Epidermal melanocyte (primary cell): ENCODE results near the gene ZNF81.
"Not testable (repeated sequence)": the region's sequence is repeated elsewhere in the genome, so short reads cannot be mapped to it uniquely, and the experiment has no call there.

Experiments
- DNase-seq: peaks from one replicate; pipeline ENCODE4 v3.0.0; 2011; ENCODE audit warnings: low spot score; ENCODE audit not compliant: insufficient read length

Gene ZNF81

DNA sequence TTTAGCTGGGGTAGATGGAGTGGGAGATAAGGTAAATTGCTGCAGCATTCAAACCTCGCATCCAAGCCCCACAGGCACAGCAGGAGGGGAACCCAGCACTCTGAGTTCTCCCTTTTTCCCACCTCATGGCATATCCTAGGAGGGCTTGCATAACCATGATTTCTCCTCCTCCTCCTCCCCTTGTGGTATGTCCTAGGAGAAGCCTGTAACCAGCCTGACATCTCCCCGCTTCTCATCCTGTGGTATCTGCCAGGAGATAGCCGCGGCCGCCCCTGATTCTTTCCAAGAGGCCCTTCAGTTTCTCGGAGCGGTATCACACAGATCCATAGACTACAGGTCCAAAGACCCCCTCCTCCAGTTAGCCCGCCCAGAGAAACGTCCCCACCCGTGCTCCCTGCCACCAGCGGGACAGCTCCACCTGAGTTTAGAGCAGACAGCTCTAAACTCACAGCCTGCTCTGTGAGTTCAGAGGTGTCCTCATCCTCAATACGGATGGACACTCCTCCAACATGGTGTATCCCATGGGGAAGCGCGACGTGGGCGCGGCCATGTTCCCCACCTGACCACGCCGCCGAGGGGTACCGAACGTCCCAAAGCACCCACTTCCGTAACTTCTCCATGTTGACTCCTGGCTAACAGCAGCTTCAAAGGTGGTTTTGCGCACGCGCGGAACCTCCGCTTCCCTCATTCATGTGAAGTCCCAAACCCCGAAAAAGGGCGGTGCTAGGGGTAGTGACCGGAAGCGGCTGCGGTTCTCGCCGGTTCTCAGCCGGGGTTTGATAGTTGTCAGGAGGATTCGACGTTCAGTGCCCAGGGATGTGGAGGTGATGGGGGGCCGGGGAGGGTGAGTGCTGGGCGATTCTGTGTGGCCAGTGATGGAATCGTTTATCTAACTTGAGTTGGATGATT, at the start of gene ZNF81:
Gene ZNF81, plus strand, starts transcription at position 739 of the 909 bp plus-strand sequence. CDS start 9,366 bp downstream, outside the sequence.
- peak; percentile 55 for DNase-seq

- DNase-seq: no peak
Measured at GRCh38 chrX:47796433-47796906, 40.2 kb upstream of the ZNF81 start.

DNA sequence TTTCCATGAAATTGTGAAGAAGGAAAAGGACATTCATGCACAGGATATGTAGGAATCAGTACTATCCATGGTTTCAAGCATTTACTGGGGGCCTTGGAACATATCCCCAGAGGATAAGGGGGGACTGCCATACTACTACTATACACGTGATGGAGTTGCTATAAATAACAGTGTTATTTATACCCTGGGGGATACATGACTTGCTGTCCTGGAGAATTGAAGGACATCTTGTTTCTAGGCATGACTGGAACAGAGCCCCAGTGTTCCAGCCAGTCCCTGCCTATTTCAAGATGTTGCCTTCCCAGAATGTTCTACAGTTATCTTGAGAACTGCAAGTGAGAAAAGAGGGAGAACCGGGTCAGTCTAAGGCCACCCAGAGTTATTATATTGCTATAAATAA, 39.6 kb upstream of the ZNF81 start:
- DNase-seq: no peak

DNA sequence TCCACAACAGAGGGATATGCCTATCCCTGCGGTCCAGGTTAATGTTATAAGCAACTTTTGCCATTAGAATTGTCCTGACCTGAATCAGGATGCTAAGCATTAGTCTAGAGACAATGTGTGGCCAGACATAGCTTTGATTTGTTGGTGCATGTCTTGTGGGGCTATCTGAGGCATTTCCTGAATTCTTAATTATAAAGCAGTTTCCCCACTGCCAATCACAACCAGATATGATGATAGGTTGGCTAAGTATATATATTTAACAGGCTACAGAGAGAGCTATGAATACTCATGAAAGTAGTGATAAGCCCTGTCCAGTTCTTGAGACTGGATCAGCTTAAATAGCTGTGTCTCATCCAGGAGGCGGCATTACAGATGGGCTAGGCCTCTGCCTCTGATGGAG, 37.8 kb upstream of the ZNF81 start:
- no peak for DNase-seq

- DNase-seq: no peak
Measured at GRCh38 chrX:47802589-47802988, 34.1 kb upstream of the ZNF81 start.

GRCh38 chrX:47803103-47803502, 33.6 kb upstream of the ZNF81 start:
- not testable (repeated sequence) for DNase-seq

- no peak for DNase-seq
Measured at GRCh38 chrX:47804315-47804714, 32.4 kb upstream of the ZNF81 start.

DNA sequence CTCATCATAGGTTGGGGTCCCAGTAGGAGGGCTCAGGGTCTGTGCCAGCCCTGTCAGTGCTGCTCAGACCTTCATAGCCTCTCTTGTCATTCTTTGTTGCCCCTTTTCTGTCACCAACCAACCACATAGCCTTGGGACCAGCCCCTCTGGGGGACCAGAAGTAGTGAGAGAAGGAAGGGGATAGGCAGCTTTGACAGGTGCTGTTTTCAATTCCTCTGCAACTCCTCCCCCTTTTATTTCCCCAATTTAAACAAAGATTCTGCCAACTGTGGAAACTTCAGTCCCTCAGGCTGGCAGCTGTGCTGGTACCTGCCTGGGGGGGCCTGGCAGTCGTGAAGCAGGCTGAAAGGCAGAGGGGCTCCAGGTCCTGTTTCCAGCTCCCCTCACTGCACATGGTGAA, 30.9 kb upstream of the ZNF81 start:
- DNase-seq: not testable (repeated sequence)

GRCh38 chrX:47806415-47807271, 30.1 kb upstream of the ZNF81 start:
- DNase-seq: not testable (repeated sequence)

GRCh38 chrX:47807272-47807538, 29.5 kb upstream of the ZNF81 start:
- DNase-seq: not testable (repeated sequence)

DNA sequence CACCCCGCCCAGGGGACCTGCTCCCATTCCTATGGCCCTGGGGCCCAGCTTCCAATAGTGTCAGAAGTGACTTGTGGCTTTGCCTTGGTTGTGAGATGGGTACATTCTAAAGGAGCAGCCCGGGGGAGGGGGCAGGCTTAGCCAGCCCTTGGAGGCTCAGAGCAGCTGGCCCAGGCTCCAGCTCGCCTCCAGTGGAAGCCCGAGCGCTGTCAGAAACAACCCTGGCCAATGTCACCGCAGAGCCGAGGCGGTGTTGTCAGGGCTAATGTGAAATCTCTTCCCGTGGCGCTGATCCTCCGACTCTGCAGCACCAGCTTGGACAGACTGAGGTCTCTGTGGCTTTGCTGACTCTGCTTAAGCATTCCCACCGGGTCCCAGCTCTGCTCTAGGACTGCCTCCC, 29.2 kb upstream of the ZNF81 start:
- DNase-seq: no peak

DNA sequence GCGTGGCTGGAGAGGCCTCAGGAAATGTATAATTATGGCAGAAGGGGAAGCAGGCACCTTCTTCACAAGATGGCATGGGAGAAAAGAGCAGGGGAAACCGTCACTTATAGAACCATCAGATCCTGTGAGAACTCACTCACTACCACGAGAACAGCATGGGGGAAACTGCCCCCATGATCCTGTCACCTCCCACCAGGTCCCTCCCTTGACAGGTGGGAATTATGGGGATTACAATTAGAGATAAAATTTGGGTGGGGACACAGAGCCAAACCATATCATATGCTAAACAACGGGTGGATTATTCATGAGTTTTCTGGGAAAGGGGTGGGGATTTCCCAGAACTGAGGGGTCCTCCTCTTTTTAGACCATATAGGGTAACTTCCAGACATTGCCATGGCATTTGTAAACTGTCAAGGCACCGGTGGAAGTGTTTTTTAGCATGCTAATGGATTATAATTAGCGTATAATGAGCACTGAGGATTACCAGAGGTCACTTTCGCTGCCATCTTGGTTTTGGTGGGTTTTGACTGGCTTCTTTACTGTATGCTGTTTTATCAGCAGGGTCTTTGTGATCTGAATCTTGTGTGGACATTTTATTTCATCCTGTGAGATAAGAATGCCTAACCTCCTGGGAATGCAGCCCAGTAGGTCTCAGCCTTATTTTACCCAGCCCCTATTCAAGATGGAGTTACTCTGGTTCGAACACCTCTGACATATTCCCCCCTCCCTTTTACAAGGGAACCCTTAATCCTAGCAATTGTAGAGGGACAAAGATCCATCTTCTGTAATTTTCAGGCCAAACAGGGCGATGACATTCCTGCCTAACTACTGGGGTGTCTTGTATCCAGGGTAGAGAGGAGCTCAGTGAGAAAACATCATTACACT, 27.6 kb upstream of the ZNF81 start:
- DNase-seq: no peak

DNA sequence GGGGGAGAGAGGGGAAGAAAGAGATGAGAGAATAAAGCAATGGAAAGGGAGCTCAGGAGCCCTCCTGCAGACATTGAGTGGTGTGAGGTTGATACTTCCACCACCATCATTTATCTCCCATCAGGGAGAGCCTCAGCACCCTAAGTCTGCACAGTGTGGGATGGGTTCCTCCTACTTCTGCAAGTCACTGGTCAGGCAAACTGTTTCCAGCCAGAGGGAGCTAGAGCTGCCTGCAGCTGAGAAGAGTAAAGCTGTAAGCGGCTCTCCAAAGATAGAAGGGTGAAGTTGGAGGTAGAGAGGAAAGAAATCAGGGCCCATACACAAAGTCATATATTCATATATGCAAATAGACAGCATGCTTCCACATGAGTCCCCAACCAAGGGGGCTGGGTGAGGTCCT, 21.9 kb upstream of the ZNF81 start:
- no peak for DNase-seq

DNA sequence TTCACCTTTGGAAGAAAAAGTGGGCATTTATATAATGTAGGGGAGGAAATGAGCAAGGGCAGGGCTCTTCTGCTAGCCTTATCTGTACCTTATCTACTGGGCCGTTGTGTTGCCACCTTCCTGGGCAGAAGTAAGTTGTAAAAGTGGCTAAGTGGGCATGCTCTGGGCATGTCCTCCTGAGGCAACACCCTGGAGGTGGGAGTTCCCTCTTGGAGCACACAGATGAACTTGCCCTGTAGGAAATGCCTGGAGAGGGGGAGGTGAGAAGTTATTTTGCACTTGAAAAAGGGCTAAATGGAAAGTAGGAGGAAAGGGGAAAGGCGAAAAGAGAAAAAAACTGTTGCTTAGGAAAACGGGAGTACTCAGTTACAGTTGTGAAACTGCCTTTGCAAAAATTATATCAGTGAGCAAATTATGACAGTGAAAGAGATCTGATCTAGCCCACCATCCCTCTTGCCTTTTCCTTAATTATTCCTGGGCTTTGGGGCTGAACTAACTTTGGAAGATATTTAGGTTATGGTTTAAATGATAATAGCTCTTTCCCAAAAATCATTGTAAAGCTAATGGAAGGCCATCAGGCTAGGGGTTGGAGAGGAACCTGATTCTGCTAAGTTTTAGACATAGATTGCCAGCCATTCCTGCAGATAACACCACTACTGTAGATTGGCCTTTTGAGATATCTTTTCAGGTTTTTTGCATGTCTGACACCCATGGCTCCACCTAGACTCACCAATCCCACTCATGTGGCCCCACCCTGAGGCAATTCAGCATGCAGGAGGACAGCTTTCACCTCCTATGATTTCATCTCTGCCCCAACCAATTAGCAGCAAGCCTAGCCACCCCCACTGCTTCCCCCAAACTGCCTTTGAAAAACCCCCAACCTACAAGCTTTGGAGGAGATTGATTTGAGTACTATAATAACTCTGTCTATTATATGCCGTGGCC, 20.5 kb upstream of the ZNF81 start:
- DNase-seq: no peak

GRCh38 chrX:47817421-47817820, 19.3 kb upstream of the ZNF81 start:
- no peak for DNase-seq

- DNase-seq: no peak
Measured at GRCh38 chrX:47817897-47818296, 18.8 kb upstream of the ZNF81 start.

GRCh38 chrX:47828984-47829383, 7.7 kb upstream of the ZNF81 start:
- DNase-seq: no peak

- peak; percentile 19 for DNase-seq
Measured at GRCh38 chrX:47831788-47832187, 4.9 kb upstream of the ZNF81 start.

- DNase-seq: no peak
Measured at GRCh38 chrX:47838361-47838760, 1.7 kb downstream of the ZNF81 start.

GRCh38 chrX:47840111-47840510, 3.4 kb downstream of the ZNF81 start:
- no peak for DNase-seq
